Upper lobe of left lung (tissue), 6 donors: ENCODE measurements around the gene CEP55. TPM values are rescaled to one million over a fixed set of nuclear protein-coding genes. Genes with fewer than 3 reads are reported as not detected.
A peak's percentile ranks its signal among the peaks of the same experiment; 100 is the strongest.

Source experiments
- ATAC-seq, 2 donors: fragments of 200-7000 bp; cut with Tn5 transposase; one replicate each; pipeline ENCODE4 v1.9.1; 2022; ENCODE audit warnings: mild to moderate bottlenecking in 2 of 2, moderate library complexity in 2 of 2; ENCODE audit not compliant: low FRiP score in 2 of 2
- DNase-seq, 2 donors: peaks; one replicate each; pipeline ENCODE4 v3.0.0-alpha.2; 2019 to 2020
- H3K27ac ChIP-seq, 4 donors: fragments of 200-600 bp; sonication (generic); one replicate each; pipeline ENCODE4 v1.5.1; 2016 to 2019
- H3K27me3 ChIP-seq, 4 donors: fragments of 200-600 bp; sonication (generic); one replicate each; pipeline ENCODE4 v1.5.1; 2017 to 2019
- H3K36me3 ChIP-seq, 4 donors: fragments of 200-600 bp; sonication (generic); one replicate each; pipeline ENCODE4 v1.5.1; 2016 to 2019
- H3K4me1 ChIP-seq, 4 donors: fragments of 200-600 bp; sonication (generic); one replicate each; pipeline ENCODE4 v1.5.1; 2018 to 2019
- H3K4me3 ChIP-seq, 4 donors: fragments of 200-600 bp; sonication (generic); one replicate each; pipeline ENCODE4 v1.5.1; 2017 to 2019; ENCODE audit warnings: mild to moderate bottlenecking in 2 of 4, moderate library complexity in 1 of 4
- H3K9me3 ChIP-seq, 4 donors: fragments of 200-600 bp; sonication (generic); one replicate each; pipeline ENCODE4 v1.5.1; 2018 to 2019
- CTCF ChIP-seq, 6 experiments: fragments of 450-650 bp in 4 of 6; fragments of 200-600 bp in 2 of 6; sonication (generic) in 2 of 6; IDR thresholded peaks; one replicate each; pipeline ENCODE4 v1.5.1; 2016 to 2019; ENCODE audit warnings: antibody characterized with exemption in 6 of 6
- EP300 ChIP-seq, 4 donors: sonication (generic); formaldehyde crosslinking; IDR thresholded peaks; one replicate each; pipeline ENCODE4 v1.5.1; 2017; ENCODE audit warnings: antibody characterized with exemption in 4 of 4, control low read depth in 2 of 4
- POLR2A ChIP-seq, 4 donors: fragments of 450-650 bp; IDR thresholded peaks; one replicate each; pipeline ENCODE4 v1.5.1; 2016 to 2017; ENCODE audit warnings: antibody characterized with exemption in 4 of 4, mild to moderate bottlenecking in 2 of 4
- POLR2AphosphoS5 ChIP-seq, 2 donors: sonication (generic); formaldehyde crosslinking; IDR thresholded peaks; one replicate each; pipeline ENCODE4 v1.5.1; 2017; ENCODE audit warnings: antibody characterized with exemption in 2 of 2
- WGBS, 2 donors: methylation state at CpG; one replicate each; pipeline ENCODE4 v1.1.5; 2017 to 2018; 5-methylcytosine and 5-hydroxymethylcytosine counted together
- total RNA-seq, 6 donors: library from RNA; depleted of rRNA in 4 of 6; stranded (reverse); fragments of >200 nt in 4 of 6; gene quantifications; one replicate each; pipeline versions ENCODE4 v1.1.0 to v1.2.1, GENCODE V29; 2016 to 2021
- donor health status: DM: no; HTN: no; CAD: no; lungs with moderate emphysema.
- donor health status: DM: no; HTN: yes; CAD: no; lungs with severe emphysema.

Gene CEP55
- total RNA-seq, 6 donors from 2014 or later, result 1.3 to 3.3 (median 2.3) TPM; not detected in 1

- Histone ChIP-seq H3K27me3 (peaks cover 0 to 22% (median 8%) of the 10 kb centered on the region in 4 donors), H3K4me3 (peak overlapping the region in 3 of 4 donors; percentile 35 to 49 (median 38)), H3K9me3 (no peaks in the 10 kb centered on the region), H3K4me1 (peaks cover 8 to 29% (median 15%) of the 10 kb centered on the region in 4 donors), H3K36me3 (no peaks in the 10 kb centered on the region), H3K27ac (no peak overlapping the region)
- DNase-seq (peak in 1 of 2 donors; percentile 44), ATAC-seq (no peak)
- 10 to 20% methylated on average over 19 to 21 of the region's 21 CpGs for WGBS, 2 donors
- TF ChIP-seq CTCF (IDR thresholded peaks at IDR 0.05) (no peak), POLR2A (IDR thresholded peaks at IDR 0.05) (no peak), EP300 (IDR thresholded peaks at IDR 0.05) (no peak)
Observed at GRCh38 chr10:93568105-93568390, 71.6 kb downstream of the CEP55 start.

GRCh38 chr10:93570383-93570782, 74.0 kb downstream of the CEP55 start:
- peaks cover 8 to 39% (median 19%) of the 10 kb centered on the region in 4 donors for H3K4me1 ChIP-seq
- WGBS, 2 donors, result 58 to 66% methylated on average over 3 of the region's 3 CpGs
- ATAC-seq, result no peak
- no peak overlapping the region for H3K4me3 ChIP-seq
- TF ChIP-seq EP300 (IDR thresholded peaks at IDR 0.05) (no peak), CTCF (IDR thresholded peaks at IDR 0.05) (no peak), POLR2A (IDR thresholded peaks at IDR 0.05) (no peak), POLR2AphosphoS5 (IDR thresholded peaks at IDR 0.05) (no peak)
- H3K27me3 ChIP-seq, result peaks cover 0 to 22% (median 8%) of the 10 kb centered on the region in 4 donors
- no peaks in the 10 kb centered on the region for H3K9me3 ChIP-seq
- H3K27ac ChIP-seq, result no peak overlapping the region
- no peak for DNase-seq
- no peaks in the 10 kb centered on the region for H3K36me3 ChIP-seq

- peaks cover 0 to 8% (median 3%) of the 10 kb centered on the region in 4 donors for H3K27me3 ChIP-seq
- TF ChIP-seq POLR2A (IDR thresholded peaks at IDR 0.05) (no peak), CTCF (IDR thresholded peaks at IDR 0.05) (no peak), POLR2AphosphoS5 (IDR thresholded peaks at IDR 0.05) (no peak), EP300 (IDR thresholded peaks at IDR 0.05) (no peak)
- H3K4me3 ChIP-seq, result no peak overlapping the region
- H3K36me3 ChIP-seq, result no peaks in the 10 kb centered on the region
- DNase-seq, result no peak
- peaks cover 0 to 25% (median 6%) of the 10 kb centered on the region in 4 donors for H3K4me1 ChIP-seq
- H3K27ac ChIP-seq, result peak overlapping the region in 1 of 4 donors; percentile 26
- 47 to 68% methylated on average over 2 of the region's 2 CpGs for WGBS, 2 donors
- no peaks in the 10 kb centered on the region for H3K9me3 ChIP-seq
- ATAC-seq, result no peak
Observed at GRCh38 chr10:93572606-93573005, 76.2 kb downstream of the CEP55 start.

DNA sequence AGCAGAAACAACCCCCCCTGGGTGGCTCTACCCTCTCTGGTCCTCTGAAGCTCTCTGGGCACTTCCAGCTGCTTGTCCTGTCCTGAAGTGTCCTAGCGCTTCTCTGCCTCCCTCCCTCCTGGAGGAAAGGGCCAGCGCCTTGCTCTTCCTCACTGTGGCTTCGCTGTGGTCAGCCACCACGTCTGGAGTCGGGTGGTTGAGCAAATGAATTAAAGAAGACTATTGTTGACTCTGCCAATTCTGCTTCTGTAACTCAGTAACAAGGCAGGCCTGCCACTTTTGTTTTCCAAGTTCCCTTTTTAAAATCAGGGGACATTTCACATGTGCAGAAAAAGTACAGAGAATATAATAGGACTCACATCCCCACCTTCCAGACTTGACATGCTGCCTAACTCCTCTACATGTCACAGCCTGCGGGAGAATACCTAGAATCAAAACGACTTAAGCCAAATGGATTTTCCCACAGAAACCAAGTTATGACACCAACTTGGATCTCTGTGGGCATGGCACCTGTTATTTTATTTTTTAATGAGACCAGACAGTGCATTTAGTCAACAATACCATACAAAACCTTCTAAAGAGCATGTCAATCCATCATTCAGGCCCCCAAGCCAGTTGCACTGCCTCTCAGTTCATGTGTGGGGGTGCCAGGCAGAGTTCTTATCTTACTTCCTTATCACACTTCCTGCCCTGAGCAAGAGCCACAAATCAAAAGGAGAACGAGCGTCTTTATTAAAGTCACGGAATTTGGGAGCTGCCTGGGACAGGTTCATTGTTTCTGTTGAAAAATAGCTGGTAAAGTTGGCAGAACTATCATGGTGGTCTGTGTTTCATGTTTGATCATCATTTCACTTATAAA, 76.9 kb downstream of the CEP55 start:
- Histone ChIP-seq H3K27me3 (peaks cover 0 to 2% (median 1%) of the 10 kb centered on the region in 4 donors), H3K9me3 (no peaks in the 10 kb centered on the region), H3K4me3 (no peak overlapping the region), H3K4me1 (peaks cover 0 to 21% (median 6%) of the 10 kb centered on the region in 4 donors), H3K36me3 (no peaks in the 10 kb centered on the region), H3K27ac (peak overlapping the region in 1 of 4 donors; percentile 26)
- DNase-seq (peak in 1 of 2 donors; percentile 49), ATAC-seq (peak; percentile 35 to 71)
- 35 to 41% methylated on average over 10 of the region's 10 CpGs for WGBS, 2 donors
- TF ChIP-seq EP300 (IDR thresholded peaks at IDR 0.05) (no peak), POLR2AphosphoS5 (IDR thresholded peaks at IDR 0.05) (no peak), CTCF (IDR thresholded peaks at IDR 0.05) (no peak), POLR2A (IDR thresholded peaks at IDR 0.05) (no peak)
